HuH-7.5 (cell line): ENCODE measurements around the gene RHOBTB3.
"Not testable (repeated sequence)": the region's sequence is repeated elsewhere in the genome, so short reads cannot be mapped to it uniquely, and the experiment has no call there.

ENCODE experiments used
- DNase-seq: peaks from one replicate; pipeline ENCODE4 v3.0.0; 2011; ENCODE audit warnings: low spot score

RHOBTB3 gene

GRCh38 chr5:95730730-95731570, at the start of gene RHOBTB3:
RHOBTB3 (plus strand) TSS chr5:95731336; CDS start chr5:95731683, 347 bp downstream.
- DNase-seq = peak; percentile 39

GRCh38 chr5:95682891-95683290, 48.2 kb upstream of the RHOBTB3 start, which contains the start of gene SPATA9:
SPATA9 (minus strand) TSS chr5:95682991; CDS start chr5:95682854, 137 bp downstream.
- no peak for DNase-seq

- DNase-seq = no peak
These were observed 46.8 kb upstream of the RHOBTB3 start for GRCh38 chr5:95684361-95684760.

- DNase-seq = no peak
These were observed 44.5 kb upstream of the RHOBTB3 start for GRCh38 chr5:95686651-95687050.

- no peak for DNase-seq
These were observed 41.5 kb upstream of the RHOBTB3 start for GRCh38 chr5:95689680-95690079.

GRCh38 chr5:95690333-95690732, 40.8 kb upstream of the RHOBTB3 start:
- DNase-seq = no peak

- no peak for DNase-seq
These were observed 33.1 kb upstream of the RHOBTB3 start for GRCh38 chr5:95697781-95698681.

GRCh38 chr5:95699337-95699736, 31.8 kb upstream of the RHOBTB3 start:
- no peak for DNase-seq

- DNase-seq = no peak
These were observed 30.1 kb upstream of the RHOBTB3 start for GRCh38 chr5:95701074-95701473.

GRCh38 chr5:95704150-95704549, 27.0 kb upstream of the RHOBTB3 start:
- DNase-seq = no peak

GRCh38 chr5:95706196-95706595, 24.9 kb upstream of the RHOBTB3 start:
- not testable (repeated sequence) for DNase-seq

- DNase-seq = no peak
These were observed 24.1 kb upstream of the RHOBTB3 start for GRCh38 chr5:95707055-95707454.

GRCh38 chr5:95707534-95708188, 23.5 kb upstream of the RHOBTB3 start:
- DNase-seq = not testable (repeated sequence)

GRCh38 chr5:95708876-95709275, 22.3 kb upstream of the RHOBTB3 start:
- DNase-seq = no peak

- no peak for DNase-seq
These were observed 21.0 kb upstream of the RHOBTB3 start for GRCh38 chr5:95709967-95710650.

- DNase-seq = not testable (repeated sequence)
These were observed 20.3 kb upstream of the RHOBTB3 start for GRCh38 chr5:95710651-95711500.

- no peak for DNase-seq
These were observed 19.4 kb upstream of the RHOBTB3 start for GRCh38 chr5:95711501-95712346.

- no peak for DNase-seq
These were observed 18.7 kb upstream of the RHOBTB3 start for GRCh38 chr5:95712347-95712958.

GRCh38 chr5:95713246-95713645, 17.9 kb upstream of the RHOBTB3 start:
- not testable (repeated sequence) for DNase-seq
